Duodenal mucosa (tissue), 2 donors: ENCODE measurements around the gene IGSF21.

Experiments
- H3K27ac ChIP-seq: one replicate; pipeline ENCODE4 v1.7.0; 2013; ENCODE audit warnings: low read depth, low read length
- H3K27me3 ChIP-seq, 2 donors: one replicate each; pipeline ENCODE4 v1.7.0; 2013; ENCODE audit warnings: low read length in 2 of 2, control low read depth in 1 of 2; ENCODE audit not compliant: insufficient read depth in 2 of 2, control insufficient read depth in 1 of 2
- H3K36me3 ChIP-seq, 2 donors: one replicate each; pipeline ENCODE4 v1.7.0; 2013; ENCODE audit warnings: low read length in 2 of 2, control low read depth in 1 of 2; ENCODE audit not compliant: insufficient read depth in 2 of 2, control insufficient read depth in 1 of 2
- H3K4me1 ChIP-seq, 2 donors: one replicate each; pipeline ENCODE4 v1.7.0; 2013; ENCODE audit warnings: low read length in 2 of 2, control low read depth in 1 of 2; ENCODE audit not compliant: insufficient read depth in 2 of 2, control insufficient read depth in 1 of 2
- H3K4me3 ChIP-seq, 2 donors: one replicate each; pipeline ENCODE4 v1.7.0; 2013; ENCODE audit warnings: low read length in 2 of 2, low read depth in 1 of 2
- H3K9ac ChIP-seq, 2 donors: one replicate each; pipeline ENCODE4 v1.7.0; 2013; ENCODE audit warnings: low read length in 2 of 2, low read depth in 1 of 2
- H3K9me3 ChIP-seq, 2 donors: one replicate each; pipeline ENCODE4 v1.7.0; 2013; ENCODE audit warnings: low read length in 2 of 2, control low read depth in 1 of 2; ENCODE audit not compliant: control insufficient read depth in 1 of 2

The IGSF21 gene

GRCh38 chr1:18108299-18109057 lies 880 bp downstream of the IGSF21 start:
- H3K9me3 ChIP-seq: no peaks in the 10 kb centered on the region
- peaks cover 62 to 78% of the 10 kb centered on the region in 2 donors for H3K27me3 ChIP-seq
- H3K4me3 ChIP-seq: peak overlapping the region in 1 of 2 donors; percentile 17
- no peak overlapping the region for H3K9ac ChIP-seq
- no peaks in the 10 kb centered on the region for H3K36me3 ChIP-seq
- no peaks in the 10 kb centered on the region for H3K4me1 ChIP-seq
- H3K27ac ChIP-seq: no peak overlapping the region

GRCh38 chr1:18109058-18109755 lies 1.6 kb downstream of the IGSF21 start:
- no peaks in the 10 kb centered on the region for H3K36me3 ChIP-seq
- no peaks in the 10 kb centered on the region for H3K4me1 ChIP-seq
- H3K9me3 ChIP-seq: no peaks in the 10 kb centered on the region
- peaks cover 55 to 74% of the 10 kb centered on the region in 2 donors for H3K27me3 ChIP-seq
- no peak overlapping the region for H3K9ac ChIP-seq
- H3K4me3 ChIP-seq: no peak overlapping the region
- no peak overlapping the region for H3K27ac ChIP-seq

- H3K4me3 ChIP-seq: no peak overlapping the region
- no peaks in the 10 kb centered on the region for H3K4me1 ChIP-seq
- no peak overlapping the region for H3K27ac ChIP-seq
- no peak overlapping the region for H3K9ac ChIP-seq
- no peaks in the 10 kb centered on the region for H3K9me3 ChIP-seq
- no peaks in the 10 kb centered on the region for H3K36me3 ChIP-seq
- H3K27me3 ChIP-seq: peaks cover 55 to 71% of the 10 kb centered on the region in 2 donors
These were observed 2.4 kb downstream of the IGSF21 start for GRCh38 chr1:18109756-18110597.

- Histone ChIP-seq H3K4me3 (no peak overlapping the region), H3K27ac (no peak overlapping the region), H3K36me3 (no peaks in the 10 kb centered on the region), H3K4me1 (no peaks in the 10 kb centered on the region), H3K9me3 (no peaks in the 10 kb centered on the region), H3K27me3 (peaks cover 55 to 65% of the 10 kb centered on the region in 2 donors), H3K9ac (no peak overlapping the region)
These were observed 3.0 kb downstream of the IGSF21 start for GRCh38 chr1:18110598-18110939.

- Histone ChIP-seq H3K9me3 (no peaks in the 10 kb centered on the region), H3K9ac (no peak overlapping the region), H3K4me3 (no peak overlapping the region), H3K27ac (no peak overlapping the region), H3K36me3 (no peaks in the 10 kb centered on the region), H3K27me3 (peaks cover 53 to 61% of the 10 kb centered on the region in 2 donors), H3K4me1 (no peaks in the 10 kb centered on the region)
These were observed 3.4 kb downstream of the IGSF21 start for GRCh38 chr1:18110968-18111367.

- Histone ChIP-seq H3K9ac (no peak overlapping the region), H3K4me3 (no peak overlapping the region), H3K27ac (no peak overlapping the region), H3K9me3 (no peaks in the 10 kb centered on the region), H3K4me1 (no peaks in the 10 kb centered on the region), H3K27me3 (peaks cover 46 to 55% of the 10 kb centered on the region in 2 donors), H3K36me3 (no peaks in the 10 kb centered on the region)
These were observed 4.2 kb downstream of the IGSF21 start for GRCh38 chr1:18111605-18112297.

GRCh38 chr1:18112611-18113010 lies 5.0 kb downstream of the IGSF21 start:
- no peak overlapping the region for H3K27ac ChIP-seq
- H3K9ac ChIP-seq: no peak overlapping the region
- no peaks in the 10 kb centered on the region for H3K4me1 ChIP-seq
- H3K4me3 ChIP-seq: no peak overlapping the region
- H3K27me3 ChIP-seq: peaks cover 40 to 48% of the 10 kb centered on the region in 2 donors
- no peaks in the 10 kb centered on the region for H3K36me3 ChIP-seq
- no peaks in the 10 kb centered on the region for H3K9me3 ChIP-seq

GRCh38 chr1:18114726-18115410 lies 7.3 kb downstream of the IGSF21 start:
- peaks cover 22 to 29% of the 10 kb centered on the region in 2 donors for H3K27me3 ChIP-seq
- H3K27ac ChIP-seq: no peak overlapping the region
- no peaks in the 10 kb centered on the region for H3K9me3 ChIP-seq
- no peaks in the 10 kb centered on the region for H3K4me1 ChIP-seq
- H3K36me3 ChIP-seq: no peaks in the 10 kb centered on the region
- no peak overlapping the region for H3K4me3 ChIP-seq
- no peak overlapping the region for H3K9ac ChIP-seq

GRCh38 chr1:18116777-18117176 lies 9.2 kb downstream of the IGSF21 start:
- no peak overlapping the region for H3K9ac ChIP-seq
- H3K27me3 ChIP-seq: peaks cover 7 to 12% of the 10 kb centered on the region in 2 donors
- H3K4me1 ChIP-seq: no peaks in the 10 kb centered on the region
- no peaks in the 10 kb centered on the region for H3K36me3 ChIP-seq
- H3K4me3 ChIP-seq: no peak overlapping the region
- H3K9me3 ChIP-seq: no peaks in the 10 kb centered on the region
- no peak overlapping the region for H3K27ac ChIP-seq
